ENCODE results near the gene RNF103.
A peak's percentile ranks its signal among the peaks of the same experiment; 100 is the strongest.
"Not testable (repeated sequence)": the region's sequence is repeated elsewhere in the genome, so short reads cannot be mapped to it uniquely, and the experiment has no call there.

Gene RNF103, protein sequence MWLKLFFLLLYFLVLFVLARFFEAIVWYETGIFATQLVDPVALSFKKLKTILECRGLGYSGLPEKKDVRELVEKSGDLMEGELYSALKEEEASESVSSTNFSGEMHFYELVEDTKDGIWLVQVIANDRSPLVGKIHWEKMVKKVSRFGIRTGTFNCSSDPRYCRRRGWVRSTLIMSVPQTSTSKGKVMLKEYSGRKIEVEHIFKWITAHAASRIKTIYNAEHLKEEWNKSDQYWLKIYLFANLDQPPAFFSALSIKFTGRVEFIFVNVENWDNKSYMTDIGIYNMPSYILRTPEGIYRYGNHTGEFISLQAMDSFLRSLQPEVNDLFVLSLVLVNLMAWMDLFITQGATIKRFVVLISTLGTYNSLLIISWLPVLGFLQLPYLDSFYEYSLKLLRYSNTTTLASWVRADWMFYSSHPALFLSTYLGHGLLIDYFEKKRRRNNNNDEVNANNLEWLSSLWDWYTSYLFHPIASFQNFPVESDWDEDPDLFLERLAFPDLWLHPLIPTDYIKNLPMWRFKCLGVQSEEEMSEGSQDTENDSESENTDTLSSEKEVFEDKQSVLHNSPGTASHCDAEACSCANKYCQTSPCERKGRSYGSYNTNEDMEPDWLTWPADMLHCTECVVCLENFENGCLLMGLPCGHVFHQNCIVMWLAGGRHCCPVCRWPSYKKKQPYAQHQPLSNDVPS

DNA sequence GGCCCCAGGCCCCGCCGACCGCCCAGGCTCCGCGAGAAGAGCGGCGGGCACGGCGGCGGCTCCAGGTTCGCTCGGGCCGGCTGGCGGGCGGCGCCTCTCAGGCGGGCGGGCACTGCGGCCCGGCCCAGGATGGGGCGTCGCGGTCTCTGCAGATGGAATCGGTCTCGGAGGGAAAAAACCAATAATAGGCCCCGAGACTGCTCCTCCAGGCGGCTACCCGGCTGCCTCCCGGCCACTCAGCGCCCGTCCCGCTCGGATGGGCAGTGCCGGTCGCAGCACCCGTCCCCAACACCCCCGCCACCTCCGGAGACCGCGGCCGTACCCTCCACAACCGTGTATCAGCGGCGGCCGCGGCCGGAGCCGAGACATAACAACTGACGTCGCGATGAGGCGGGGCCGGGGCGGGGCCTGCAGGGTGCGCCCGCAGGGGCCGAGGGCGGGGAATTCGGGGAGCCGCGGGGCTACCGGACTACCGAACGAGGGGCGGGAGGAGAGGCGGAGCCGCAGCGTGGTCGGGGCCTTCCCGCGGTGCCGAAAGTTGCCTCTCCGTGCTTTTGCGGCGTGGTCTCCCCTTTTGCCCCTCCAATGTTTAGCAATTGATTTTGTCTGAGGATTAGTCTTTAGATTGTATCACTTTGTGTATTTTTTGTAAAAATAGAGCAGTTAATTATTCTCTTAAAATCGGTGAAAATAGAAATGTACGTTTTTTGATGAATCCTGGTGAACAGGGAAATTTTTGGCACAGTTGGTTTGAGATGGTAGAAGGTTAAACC is at the start of gene RNF103:
Gene RNF103 (minus strand): TSS at position 372 of the 773 bp plus-strand sequence. CDS start 979 bp downstream, outside the sequence.
- peak; percentile 89 for DNase-seq

DNA sequence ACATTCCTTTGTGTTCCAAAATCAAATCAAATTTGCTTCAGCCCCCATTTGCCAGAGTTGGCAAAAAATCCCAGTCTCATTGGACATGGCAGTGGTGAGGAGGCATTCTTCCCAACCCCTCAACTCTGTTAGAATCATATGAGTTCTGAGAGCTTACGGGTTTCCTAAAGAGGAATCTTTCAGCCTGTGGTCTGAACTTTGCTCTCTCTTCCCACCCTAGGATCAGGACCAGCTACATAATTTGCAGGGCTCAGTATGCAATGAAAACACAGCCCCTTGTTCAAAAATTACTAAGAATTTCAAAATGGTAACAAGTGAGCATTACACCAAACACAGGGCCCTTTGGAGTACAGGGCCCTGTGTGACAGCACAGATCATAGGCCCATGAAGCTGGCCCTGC is 49.3 kb upstream of the RNF103 start:
- DNase-seq, result no peak

DNA sequence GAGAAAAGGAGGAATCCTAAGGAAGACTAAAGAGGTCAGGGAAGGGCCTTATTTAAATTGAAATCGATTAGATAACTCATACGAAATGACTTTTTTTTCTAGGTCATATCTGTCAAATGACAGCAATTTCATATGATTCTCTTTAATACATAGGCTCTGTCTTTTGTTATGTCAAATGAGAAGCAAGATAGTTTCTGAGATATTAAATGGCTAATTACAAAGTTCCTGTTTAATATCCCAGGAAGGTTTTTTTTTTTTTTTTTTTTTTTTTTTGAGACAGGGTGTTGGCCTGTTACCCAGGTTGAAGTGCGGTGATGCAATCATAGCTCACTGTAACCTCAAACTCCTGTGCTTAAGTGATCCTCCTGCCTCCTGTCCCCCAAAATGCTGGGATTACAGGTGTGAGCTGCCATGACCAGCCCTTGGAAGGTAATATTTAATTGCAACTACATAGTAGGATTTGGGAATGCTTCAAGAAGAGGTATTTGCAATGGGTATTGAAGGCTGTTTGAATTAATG is 48.4 kb upstream of the RNF103 start:
- DNase-seq, result no peak

DNA sequence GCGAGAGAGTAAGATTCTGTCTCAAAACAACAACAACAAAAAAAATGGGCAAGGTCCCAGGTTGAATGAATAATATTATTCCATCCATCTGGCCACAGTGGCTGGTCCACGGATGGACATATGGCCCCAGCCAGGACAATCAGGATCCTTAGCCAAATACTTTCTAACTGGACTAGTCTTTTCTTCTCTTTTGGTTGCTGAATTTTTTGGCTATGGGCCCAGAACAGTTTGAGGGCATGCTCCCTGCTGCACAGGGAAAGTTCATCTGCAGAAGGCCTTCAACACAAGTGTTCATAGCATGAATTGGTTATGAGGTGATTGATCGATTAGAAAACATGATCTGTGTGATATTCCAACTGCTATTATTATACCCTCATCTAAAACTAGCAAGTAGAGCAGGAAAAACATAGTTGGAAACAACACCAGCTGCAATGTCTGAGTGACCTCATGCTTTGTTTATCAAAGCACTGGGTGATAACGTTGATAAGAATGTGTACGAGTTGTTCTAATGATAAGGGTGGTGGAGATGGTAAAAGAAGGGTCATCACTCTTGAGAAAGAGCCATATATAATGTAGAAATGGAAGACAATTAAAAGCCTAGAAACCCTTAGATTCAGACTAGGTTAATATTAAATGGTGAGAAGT is 47.8 kb upstream of the RNF103 start:
- no peak for DNase-seq

DNA sequence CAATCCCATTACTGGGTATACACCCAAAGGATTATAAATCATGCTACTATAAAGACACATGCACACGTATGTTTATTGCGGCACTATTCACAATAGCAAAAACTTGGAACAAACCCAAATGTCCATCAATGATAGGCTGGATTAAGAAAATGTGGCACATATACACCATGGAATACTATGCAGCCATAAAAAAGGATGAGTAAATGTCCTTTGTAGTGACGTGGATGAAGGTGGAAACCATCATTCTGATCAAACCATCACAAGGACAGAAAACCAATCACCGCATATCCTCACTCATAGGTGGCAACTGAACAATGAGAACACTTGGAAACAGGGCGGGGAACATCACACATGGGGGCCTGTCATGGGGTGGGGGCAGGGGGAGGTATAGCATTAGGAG is 45.7 kb upstream of the RNF103 start:
- not testable (repeated sequence) for DNase-seq

DNA sequence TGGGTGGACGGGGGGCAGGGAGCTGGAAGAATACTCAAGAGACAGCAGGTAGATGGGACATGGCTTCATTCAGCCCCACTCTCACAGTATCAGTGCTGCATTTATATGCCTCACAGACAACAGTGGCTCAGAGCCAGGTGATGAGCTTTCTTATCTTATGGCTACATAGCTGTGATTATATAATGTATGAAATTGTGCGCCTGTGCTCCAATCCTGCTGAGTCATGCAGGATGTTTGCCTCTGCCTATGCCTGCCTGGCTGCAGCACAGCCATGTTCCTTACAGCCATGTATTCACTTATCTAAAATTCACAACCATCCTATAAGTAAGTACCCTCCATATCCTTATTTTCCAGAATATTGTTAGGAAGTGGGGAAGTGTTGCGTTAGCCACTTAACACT is 37.7 kb upstream of the RNF103 start:
- peak; percentile 20 for DNase-seq

DNA sequence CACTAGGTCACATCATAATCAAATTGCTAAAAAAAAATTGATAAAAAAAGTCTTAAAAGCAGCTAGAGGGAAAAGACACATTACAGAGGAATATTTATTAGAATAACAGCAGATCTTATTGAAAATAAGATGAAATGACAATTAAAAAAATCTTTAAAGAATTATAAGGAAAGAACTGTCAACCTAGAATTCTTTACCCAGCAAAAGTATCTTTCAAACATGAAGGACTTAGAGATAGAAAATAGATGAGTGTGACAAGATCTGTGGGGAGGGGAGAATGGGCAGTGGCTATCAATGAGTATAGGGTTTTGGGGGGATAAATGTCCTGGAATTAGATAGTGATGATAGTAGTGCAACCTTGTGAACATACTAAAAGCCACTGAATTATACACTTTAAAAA is 26.5 kb upstream of the RNF103 start:
- no peak for DNase-seq

DNA sequence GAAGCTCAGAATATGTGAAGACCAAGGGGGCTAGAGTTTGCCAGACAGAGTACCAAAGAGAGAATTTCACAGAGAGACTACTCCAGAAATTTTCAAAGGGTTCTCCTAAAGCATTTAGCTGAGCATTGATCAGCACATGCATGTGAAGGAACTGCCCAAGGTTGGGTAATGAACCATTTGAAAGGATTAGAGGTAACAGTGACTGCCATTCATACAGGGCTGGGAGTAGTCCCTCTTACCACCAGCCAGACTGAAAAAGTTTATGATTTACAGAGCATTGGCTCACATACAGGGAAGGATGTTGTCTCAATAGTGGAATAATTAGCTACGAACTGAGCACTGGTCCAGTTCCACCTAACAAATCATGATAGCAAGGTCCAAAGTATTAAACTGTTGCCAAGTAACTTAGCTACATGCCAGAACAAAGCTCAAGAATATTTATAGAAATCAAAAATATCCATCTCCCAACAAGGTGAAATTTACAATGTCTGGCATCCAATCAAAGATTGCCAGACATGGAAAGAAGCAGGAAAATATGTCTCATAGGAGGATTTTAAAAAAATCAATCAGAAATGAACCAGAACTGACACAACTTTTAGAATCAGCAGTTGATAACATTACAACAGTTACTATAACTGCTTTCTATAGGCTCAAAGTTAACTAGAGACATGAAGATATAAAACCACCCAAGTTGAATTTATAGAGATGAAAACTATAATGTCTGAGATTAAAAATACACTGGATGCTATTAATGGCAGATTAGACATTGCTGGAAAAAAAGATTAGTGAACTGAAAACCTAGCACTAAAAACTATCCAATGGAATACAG is 25.7 kb upstream of the RNF103 start:
- DNase-seq, result no peak

DNA sequence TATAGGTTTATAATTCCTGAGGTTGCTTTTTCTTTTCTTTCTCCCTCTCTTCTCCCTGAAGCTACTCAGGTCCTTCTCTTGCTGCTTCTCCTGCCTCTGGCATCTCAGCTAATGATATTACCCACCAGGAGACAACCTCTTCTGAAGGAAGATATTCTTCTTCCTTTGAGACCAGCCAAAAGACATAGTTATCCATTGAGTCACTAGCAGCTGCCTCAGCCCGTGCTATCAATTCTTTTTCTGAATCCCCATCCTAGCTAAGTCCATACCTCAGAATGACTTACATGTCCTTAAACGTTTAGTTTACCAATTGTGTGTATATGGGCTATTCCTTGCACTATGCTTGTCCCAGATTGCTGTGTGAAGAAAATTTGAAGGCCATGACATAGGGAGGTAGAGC is 25.0 kb upstream of the RNF103 start:
- no peak for DNase-seq

DNA sequence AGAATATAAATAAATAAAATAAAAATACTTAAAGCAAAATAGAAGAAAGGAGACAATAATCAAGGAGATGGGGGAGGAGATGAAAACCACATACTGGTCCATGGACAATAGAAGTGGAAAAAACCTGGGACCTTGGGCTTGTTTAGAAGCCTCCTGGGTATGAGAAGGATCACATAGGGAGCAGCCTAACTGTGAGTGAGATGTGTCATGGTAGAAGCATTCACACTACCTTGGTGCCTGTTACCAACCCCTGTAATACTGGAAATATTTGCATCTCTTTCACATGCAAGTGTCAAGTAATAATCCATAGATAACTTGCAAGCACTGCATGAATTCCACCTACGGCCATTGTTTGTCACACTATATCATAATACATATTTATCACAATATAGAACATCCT is 23.2 kb upstream of the RNF103 start:
- no peak for DNase-seq

DNA sequence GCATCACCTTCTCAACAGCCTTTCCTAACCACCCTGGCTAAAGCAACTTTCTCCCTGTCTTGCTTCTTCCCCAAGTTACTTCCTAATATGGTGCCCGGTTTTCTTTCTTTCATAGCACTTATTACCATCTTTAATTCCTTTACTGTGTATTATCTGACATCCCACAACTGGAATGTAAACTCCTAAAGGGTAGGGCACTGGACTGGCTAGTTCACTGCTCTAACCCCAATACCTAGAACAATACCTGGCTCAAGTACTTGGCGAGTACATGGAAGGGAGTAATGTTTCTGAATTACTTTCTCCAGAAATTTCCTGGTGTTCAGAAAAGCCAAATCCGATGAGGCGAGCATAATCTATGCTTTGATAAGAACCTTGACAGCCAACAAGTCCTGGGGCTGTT is 22.7 kb upstream of the RNF103 start:
- DNase-seq, result no peak

DNA sequence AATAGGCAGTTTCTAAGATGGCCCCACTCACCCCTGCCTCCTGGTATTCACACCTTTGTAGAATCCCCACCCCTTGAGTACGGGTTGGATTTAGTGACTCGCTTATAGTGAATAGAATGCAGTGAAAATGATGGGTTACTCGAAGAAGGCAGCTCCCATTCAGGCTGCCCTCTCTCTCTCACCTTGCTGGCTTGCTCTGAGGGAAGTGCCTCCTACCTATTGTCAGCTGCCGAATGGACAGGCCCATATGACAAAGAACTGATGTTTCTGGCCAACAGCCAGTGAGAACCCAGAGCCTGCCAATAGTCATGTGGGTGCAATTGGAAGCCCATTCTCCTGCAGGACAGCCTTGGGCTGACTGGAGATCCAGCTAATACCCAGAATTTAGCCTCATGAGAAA is 22.1 kb upstream of the RNF103 start:
- DNase-seq, result no peak

DNA sequence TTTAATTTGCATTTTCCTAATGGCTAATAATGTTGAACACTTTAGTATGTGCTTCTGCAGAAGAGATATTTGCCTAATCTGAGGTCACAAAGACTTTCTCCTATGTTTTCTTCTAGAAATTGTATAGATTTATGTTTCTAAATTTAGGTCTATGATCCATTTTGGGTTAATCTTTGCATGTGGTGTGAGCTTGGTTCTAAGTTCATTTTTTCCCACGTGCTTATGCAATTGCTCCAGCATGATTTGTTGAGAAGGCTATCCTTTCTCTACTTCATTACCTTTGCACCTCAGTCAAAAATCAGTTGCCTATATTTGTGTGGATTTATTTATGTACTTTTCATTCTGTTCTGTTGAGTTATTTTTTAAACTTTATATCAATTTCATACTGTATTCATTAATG is 15.0 kb upstream of the RNF103 start:
- no peak for DNase-seq

DNA sequence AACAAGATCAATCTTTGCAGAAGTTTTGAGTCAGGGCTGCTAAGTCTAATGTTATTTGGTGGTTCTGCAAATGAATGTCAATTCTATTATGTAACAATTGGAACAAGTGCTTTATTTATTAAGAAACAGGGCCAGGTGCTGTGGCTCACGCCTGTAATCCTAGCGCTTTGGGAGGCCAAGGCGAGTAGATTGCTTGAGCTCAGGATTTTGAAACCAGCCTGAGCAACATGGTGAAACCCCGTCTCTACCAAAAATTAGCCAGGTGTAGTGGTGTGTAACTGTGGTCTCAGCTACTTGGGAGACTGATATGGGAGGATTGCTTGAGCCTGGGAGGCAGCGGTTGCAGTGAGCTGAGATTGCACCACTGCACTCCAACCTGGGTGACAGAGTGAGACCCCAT is 13.2 kb upstream of the RNF103 start:
- no peak for DNase-seq

DNA sequence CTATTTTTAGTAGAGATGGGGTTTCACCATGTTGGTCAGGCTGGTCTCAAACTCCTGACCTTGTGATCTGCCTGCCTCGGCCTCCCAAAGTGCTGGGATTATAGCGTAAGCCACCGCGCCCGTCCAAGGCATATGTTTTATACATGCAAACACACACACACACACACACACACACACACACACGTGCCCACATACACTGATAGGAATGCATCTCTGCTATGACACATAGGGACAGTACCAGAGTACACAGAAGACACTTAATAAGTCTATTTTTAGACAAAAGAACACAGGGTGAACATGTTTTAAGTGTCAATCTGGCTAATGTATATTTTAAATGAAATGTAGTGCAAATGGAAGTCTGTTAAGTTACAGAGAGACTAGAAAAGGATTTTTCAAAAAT is 10.7 kb upstream of the RNF103 start:
- no peak for DNase-seq

DNA sequence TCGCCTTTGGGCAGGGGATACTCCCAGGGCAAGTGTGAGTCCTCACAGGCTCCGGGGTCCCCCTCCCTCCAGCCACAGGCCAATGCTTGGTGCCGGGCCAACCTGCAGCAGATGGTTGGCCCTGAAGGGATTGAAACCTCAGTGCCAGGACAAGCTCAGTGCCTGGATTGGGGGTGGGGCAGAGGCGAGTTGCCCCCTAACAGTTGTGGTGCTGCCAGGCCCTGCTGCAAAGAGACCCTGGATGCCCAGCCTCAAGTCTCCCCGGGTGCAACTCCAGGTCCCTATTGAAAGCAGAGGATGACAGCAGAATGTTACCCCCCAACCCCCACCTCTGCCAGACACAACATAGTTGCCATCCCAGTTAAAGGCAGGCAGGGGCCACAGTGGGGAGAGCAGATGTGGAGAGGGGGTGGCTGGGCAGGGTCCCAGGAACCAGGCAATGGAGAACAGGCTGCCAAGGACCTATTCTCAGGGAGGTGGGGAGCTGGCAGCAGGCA is 9.5 kb upstream of the RNF103 start:
- no peak for DNase-seq

DNA sequence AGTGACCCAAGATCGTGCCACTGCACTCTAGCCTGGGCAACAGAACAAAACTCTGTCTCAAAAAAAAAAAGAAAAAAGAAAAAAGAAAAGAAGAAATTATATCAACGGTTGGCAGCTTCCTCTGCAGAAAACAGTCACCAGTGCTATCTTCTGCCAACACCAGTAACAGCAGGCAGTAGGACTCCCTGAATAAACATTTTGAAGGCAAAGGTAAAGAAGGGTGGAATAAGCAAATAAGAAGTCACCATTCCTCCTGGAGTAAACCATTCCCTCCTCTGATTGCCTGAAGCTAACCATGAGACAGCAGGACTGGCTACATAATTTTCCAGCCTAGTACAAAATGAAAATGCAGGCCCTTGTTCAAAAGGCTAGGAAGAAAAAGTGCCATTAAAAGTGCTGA is 9.0 kb upstream of the RNF103 start:
- no peak for DNase-seq

DNA sequence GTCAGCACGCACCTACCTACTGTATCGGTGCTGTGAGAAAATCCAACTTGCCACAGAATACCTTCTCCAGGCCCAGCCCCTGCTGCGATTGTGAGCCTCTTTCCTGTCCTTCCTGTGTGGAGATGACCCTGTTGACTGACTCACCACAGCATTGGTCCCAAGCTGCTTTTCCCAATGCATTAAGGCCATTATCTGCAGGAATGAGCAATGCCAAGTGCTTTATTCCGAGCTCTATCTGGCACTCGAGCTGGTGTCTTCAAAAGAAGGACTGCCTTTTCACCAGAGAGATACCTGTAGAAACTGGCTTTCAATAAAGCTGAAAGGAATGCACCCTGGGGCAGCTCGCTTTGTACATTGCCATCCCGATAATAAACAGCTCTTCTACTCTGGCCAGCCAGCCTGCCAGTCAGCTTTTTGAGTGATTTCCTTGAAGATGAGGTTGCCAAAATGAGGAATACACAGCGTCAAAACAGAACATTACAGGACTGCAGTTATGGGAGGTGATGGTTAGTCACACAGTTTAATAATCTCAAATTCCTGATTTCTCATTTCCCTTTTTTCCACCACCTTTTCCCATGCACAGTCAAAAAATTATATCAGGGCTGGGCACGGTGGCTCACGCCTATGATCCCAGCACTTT is 8.3 kb upstream of the RNF103 start:
- no peak for DNase-seq

DNA sequence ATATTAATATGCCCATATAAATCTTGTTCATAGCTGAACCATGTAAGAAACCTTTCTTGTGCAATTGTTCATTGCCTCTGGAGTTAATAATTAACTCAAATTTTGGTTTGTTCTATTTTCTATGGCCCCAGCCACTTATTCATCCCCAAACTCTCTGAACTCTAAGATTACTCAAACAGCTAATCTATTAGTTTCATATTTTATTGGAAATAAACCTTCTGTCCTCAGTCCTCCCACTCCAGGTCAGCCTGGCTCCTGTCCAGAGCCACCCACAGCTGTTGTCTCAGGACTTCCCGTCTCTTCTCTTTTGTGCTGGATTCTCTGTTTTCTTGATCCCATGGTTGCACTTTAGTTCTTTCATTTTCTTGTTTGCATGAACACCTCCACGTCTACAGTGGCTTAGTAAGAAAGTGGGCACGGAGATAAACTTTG is 4.4 kb upstream of the RNF103 start:
- DNase-seq, result no peak

DNA sequence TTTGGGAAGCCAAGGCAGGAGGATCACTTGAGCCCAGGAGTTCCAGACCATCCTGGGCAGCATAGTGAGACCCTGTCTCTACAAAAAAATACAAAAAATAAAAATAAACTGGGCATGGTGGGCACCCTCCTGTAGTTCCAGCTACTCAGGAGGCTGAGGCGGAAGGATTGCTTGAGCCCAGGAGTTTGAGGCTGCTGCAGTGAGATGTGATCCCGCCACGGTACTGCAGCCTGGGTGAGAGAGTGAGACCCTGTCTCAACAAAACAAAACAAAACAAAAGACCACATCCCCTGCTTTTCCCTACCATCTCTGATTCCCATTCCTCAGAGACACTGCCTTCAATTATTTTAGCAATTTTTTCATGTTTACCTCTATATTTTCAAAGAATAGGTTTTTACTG is 3.9 kb upstream of the RNF103 start:
- no peak for DNase-seq

DNA sequence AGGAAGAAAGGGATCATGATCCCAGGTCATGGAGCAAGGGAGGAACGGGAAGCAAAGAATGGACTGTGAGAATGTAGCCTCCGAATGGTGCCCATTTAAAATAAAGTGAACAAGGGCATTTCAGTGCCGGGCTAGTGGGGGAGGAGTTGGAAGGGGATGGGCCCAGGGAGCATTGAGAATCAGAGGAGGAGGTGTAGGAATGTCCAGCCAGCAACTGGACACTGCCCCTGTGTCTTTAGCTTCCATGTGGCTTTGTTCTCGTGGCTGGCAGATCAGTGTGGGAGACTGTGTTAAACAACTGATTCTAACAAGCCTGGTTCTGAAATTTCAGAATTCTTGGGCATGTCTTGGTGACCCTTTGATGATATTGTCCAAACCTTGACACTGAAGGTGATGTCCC is 1.4 kb upstream of the RNF103 start:
- no peak for DNase-seq

DNA sequence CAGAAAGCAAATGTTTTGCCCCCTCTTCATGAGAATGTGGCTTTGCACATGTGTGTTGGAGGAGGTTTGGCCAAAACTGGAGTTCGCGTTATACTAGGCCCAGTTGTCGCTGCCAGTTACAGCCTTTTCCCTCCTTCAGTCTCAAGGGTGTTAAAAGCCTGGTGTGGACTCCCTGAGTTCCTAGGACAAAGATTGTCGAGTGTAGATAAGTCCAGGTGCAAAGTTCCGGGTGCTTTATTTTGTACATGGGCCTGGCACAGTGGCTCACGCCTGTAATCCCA is 542 bp upstream of the RNF103 start:
- DNase-seq, result no peak

All from OCI-M1 (cell line).